Activated naive CD4-positive, alpha-beta T cell treated with anti-CD3 and anti-CD28 coated beads, Interleukin-2, amount 50 U/mL, for 24 hours (primary cell): ENCODE results near the gene PPP1R37.

Experiments
- H3K27ac Mint-ChIP-seq: one replicate; pipeline ENCODE4 v1.8.0; 2021; ENCODE audit warnings: mild to moderate bottlenecking, mixed read lengths
- H3K27me3 Mint-ChIP-seq: one replicate; pipeline ENCODE4 v1.8.0; 2021; ENCODE audit warnings: mixed read lengths
- H3K36me3 Mint-ChIP-seq: one replicate; pipeline ENCODE4 v1.8.0; 2021; ENCODE audit warnings: mixed read lengths
- H3K4me1 Mint-ChIP-seq: one replicate; pipeline ENCODE4 v1.8.0; 2021; ENCODE audit warnings: mixed read lengths
- H3K4me3 Mint-ChIP-seq: one replicate; pipeline ENCODE4 v1.8.0; 2021; ENCODE audit warnings: mild to moderate bottlenecking, mixed read lengths
- H3K9me3 Mint-ChIP-seq: one replicate; pipeline ENCODE4 v1.8.0; 2021; ENCODE audit warnings: mixed read lengths

Gene PPP1R37

DNA sequence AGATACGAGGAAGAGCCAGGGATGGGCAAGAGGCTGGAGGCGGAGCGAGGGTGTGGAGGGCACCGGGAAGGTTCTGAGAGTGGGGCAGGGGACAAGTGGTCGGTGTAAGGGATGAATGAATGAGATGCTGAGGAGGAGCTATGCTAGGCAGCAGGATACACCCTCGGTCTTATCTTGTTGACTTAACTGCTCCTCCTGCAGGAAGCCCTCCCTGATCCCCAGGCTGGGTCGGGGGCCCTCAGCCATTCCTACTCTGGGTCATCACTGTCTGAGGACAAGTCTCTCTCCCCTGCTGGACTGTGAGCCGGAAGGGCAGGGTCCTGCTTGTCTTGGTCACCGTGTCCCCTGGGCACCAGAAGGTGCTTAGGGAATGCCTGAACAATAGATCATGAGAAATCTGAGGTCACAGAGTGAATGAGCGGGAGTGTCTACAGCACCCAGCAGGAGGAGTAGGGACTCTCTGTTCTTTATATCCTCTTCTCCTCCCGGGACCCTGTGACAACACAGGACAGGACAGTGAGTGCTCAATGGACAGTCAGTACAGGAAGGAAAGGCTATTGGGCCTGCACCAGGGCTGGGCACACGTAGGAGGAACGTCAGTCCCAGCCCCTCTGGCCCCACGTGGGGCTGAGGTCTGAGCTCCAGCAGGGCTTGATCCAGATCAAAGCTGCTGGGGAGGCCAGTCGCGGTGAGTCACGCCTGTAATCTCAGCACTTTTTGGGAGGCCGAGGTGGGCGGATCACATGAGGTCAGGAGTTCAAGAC is 61.3 kb downstream of the PPP1R37 start:
- peaks cover 11% of the 10 kb centered on the region for H3K27me3 Mint-ChIP-seq
- H3K4me3 Mint-ChIP-seq, result peak overlapping the region; percentile 70
- peaks cover 2% of the 10 kb centered on the region for H3K36me3 Mint-ChIP-seq
- peak overlapping the region; percentile 23 for H3K27ac Mint-ChIP-seq
- no peaks in the 10 kb centered on the region for H3K9me3 Mint-ChIP-seq
- peaks cover 24% of the 10 kb centered on the region for H3K4me1 Mint-ChIP-seq

GRCh38 chr19:45156011-45156630 is 63.1 kb downstream of the PPP1R37 start:
- H3K4me1 Mint-ChIP-seq, result peaks cover 24% of the 10 kb centered on the region
- H3K27me3 Mint-ChIP-seq, result peaks cover 11% of the 10 kb centered on the region
- H3K27ac Mint-ChIP-seq, result no peak overlapping the region
- H3K9me3 Mint-ChIP-seq, result no peaks in the 10 kb centered on the region
- H3K36me3 Mint-ChIP-seq, result peaks cover 2% of the 10 kb centered on the region
- H3K4me3 Mint-ChIP-seq, result no peak overlapping the region

GRCh38 chr19:45156751-45157150 is 63.8 kb downstream of the PPP1R37 start:
- Mint-ChIP-seq H3K4me1 (peaks cover 18% of the 10 kb centered on the region), H3K27ac (no peak overlapping the region), H3K9me3 (no peaks in the 10 kb centered on the region), H3K27me3 (peaks cover 11% of the 10 kb centered on the region), H3K4me3 (no peak overlapping the region), H3K36me3 (peaks cover 2% of the 10 kb centered on the region)

DNA sequence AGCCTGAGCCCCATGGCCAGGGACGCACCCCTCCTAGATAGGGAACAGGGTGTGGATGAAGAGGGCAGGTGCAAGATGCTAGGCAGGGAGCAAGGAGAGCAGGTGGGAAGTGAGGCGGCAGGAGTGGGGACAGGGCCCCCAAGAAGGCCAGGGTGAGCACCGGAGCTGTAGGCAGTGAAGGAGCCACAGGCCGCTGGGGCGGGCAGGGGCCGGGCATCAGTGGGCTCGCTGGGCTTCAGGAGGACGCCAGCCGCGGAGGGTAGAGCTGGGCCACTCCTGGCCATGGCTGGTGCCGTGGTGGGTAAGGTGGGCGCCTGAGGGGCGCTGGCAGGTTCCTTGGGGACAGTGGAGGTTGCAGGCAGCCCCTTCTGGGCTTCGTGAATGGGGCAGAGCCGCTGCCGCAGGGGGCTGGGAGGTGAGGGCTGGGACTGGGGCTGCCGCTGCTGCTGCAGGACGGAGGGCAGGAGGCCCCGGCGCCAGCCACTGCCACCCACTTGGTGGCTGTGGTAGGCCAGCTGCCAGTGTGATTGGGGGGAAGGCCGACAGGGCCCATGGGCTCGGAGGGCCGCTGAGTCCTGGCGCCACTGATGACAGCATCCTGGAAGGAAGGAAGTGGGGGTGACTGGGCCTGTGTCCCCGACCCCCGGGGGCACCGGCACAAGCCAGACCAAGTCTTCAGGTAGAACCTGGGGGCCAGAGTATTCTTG is 65.7 kb downstream of the PPP1R37 start:
- no peak overlapping the region for H3K4me3 Mint-ChIP-seq
- peaks cover 8% of the 10 kb centered on the region for H3K27me3 Mint-ChIP-seq
- no peaks in the 10 kb centered on the region for H3K36me3 Mint-ChIP-seq
- no peak overlapping the region for H3K27ac Mint-ChIP-seq
- peaks cover 15% of the 10 kb centered on the region for H3K4me1 Mint-ChIP-seq
- H3K9me3 Mint-ChIP-seq, result no peaks in the 10 kb centered on the region

GRCh38 chr19:45159210-45159970 is 66.4 kb downstream of the PPP1R37 start:
- H3K36me3 Mint-ChIP-seq, result no peaks in the 10 kb centered on the region
- H3K27ac Mint-ChIP-seq, result no peak overlapping the region
- H3K9me3 Mint-ChIP-seq, result no peaks in the 10 kb centered on the region
- H3K27me3 Mint-ChIP-seq, result peaks cover 6% of the 10 kb centered on the region
- H3K4me1 Mint-ChIP-seq, result peaks cover 16% of the 10 kb centered on the region
- H3K4me3 Mint-ChIP-seq, result no peak overlapping the region

DNA sequence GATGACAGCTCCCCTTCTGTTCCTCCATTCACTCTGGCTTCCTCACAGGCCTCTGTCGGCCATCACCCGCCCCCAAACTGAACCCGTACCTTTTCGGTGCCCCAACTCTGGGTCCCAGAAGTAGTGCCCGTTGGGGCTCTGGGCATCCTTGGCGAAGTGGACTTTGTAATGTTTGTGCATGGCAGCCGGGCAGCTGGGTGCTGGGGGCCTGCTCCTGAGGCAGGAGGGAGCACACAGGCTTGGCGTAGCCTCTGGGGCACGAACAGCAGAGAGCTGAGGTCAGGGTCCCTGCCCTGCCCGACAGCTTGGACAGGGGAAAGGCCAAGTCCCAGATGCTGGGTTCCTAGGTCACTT is 67.0 kb downstream of the PPP1R37 start:
- Mint-ChIP-seq H3K36me3 (no peaks in the 10 kb centered on the region), H3K4me1 (peaks cover 20% of the 10 kb centered on the region), H3K9me3 (no peaks in the 10 kb centered on the region), H3K27ac (no peak overlapping the region), H3K4me3 (no peak overlapping the region), H3K27me3 (peaks cover 6% of the 10 kb centered on the region)

DNA sequence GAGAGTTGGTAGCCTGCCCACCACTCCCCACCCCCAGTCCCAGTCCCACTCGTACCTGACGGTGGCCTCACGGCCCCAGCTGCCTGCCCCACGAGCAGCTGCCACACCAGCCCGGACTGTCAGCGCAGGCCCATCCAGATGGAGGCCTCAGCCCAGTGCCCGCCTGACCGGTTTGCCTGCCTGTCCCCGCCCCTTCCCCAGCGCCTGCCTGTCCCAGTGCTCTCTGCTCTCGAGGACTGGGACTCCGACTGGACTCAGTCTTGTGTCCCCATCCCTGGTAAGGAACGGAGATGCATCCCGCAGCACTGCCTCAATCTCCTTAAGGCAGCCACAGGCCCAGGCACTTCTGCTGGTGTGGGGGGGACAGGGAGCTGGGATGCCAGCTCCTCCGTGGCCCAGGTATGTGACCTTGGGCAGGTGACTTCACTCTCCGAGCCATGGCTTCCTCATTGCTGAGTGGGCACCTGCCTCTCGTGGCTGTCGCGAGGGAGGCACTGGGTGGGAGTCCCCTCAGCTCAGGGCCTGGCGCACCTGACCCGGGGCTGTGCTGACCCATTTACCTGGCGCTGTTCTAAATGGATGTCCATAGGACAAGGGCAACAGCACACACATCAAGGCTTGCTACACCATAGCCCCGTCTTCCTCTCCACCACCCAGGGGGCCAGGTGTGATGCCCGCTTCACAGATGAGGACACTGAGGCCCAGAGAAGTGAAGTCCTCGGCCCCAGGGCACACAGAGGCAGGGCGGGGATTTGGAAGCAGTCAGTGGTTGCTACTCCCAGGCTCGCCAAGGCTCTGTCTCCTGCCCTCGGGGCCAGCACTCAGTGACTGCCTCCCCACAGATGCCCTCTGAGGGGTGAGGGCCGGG is 68.1 kb downstream of the PPP1R37 start, which contains the start of gene NKPD1:
Gene NKPD1, minus strand, starts transcription at position 113 of the 868 bp plus-strand sequence. CDS start 832 bp downstream, outside the sequence.
- H3K4me1 Mint-ChIP-seq, result peaks cover 25% of the 10 kb centered on the region
- no peaks in the 10 kb centered on the region for H3K36me3 Mint-ChIP-seq
- H3K4me3 Mint-ChIP-seq, result no peak within 1 kb of the TSS
- H3K27me3 Mint-ChIP-seq, result peaks cover 4% of the 10 kb centered on the region
- H3K9me3 Mint-ChIP-seq, result no peaks in the 10 kb centered on the region
- H3K27ac Mint-ChIP-seq, result no peak within 1 kb of the TSS

DNA sequence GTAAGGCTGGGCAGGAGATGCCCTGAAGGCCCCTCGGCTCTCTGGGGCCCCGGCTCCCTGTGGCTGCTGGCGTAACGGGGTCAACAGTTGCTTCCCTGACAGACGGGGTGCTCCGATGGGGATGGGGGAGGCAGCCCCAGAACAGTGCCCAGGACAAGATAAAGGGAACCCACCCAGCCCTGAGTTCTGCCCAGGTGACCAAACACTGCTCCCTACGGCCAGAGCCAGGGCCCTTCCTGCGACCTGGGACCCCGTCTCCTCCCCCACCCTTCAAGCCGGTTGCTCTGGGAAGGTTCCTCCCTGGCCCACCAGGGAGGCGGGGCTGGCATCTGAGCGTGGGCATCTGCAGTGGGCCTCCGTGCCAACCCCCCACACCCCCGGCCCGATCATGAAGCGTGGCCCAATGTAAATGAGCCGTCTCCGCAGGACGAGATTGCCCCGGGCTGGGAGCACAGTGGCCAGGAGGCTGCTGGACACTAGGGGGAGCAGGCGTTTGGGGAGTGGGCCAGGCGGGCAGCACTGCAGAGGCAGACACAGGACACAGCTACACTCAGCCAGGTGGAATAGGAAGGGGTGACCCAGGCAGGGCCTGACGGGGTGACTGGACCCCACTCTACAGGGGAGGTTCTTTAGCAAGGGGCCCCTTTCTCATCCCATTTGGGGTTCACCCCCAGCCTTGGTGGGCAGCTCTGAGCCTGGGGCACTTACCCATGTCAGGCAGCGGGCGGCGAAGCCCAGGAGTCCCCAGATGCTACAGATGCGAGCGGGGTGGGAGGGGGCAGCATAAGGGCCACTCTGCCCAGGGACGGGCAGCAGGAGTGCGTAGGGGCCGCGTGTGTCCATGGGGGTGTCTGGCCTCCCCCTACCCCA is 69.0 kb downstream of the PPP1R37 start:
- peaks cover 3% of the 10 kb centered on the region for H3K27me3 Mint-ChIP-seq
- no peak overlapping the region for H3K27ac Mint-ChIP-seq
- no peaks in the 10 kb centered on the region for H3K36me3 Mint-ChIP-seq
- H3K4me3 Mint-ChIP-seq, result no peak overlapping the region
- H3K9me3 Mint-ChIP-seq, result no peaks in the 10 kb centered on the region
- peaks cover 27% of the 10 kb centered on the region for H3K4me1 Mint-ChIP-seq

GRCh38 chr19:45162608-45163143 is 69.7 kb downstream of the PPP1R37 start:
- H3K27me3 Mint-ChIP-seq, result no peaks in the 10 kb centered on the region
- H3K4me3 Mint-ChIP-seq, result no peak overlapping the region
- no peaks in the 10 kb centered on the region for H3K9me3 Mint-ChIP-seq
- no peak overlapping the region for H3K27ac Mint-ChIP-seq
- H3K4me1 Mint-ChIP-seq, result peaks cover 31% of the 10 kb centered on the region
- no peaks in the 10 kb centered on the region for H3K36me3 Mint-ChIP-seq

DNA sequence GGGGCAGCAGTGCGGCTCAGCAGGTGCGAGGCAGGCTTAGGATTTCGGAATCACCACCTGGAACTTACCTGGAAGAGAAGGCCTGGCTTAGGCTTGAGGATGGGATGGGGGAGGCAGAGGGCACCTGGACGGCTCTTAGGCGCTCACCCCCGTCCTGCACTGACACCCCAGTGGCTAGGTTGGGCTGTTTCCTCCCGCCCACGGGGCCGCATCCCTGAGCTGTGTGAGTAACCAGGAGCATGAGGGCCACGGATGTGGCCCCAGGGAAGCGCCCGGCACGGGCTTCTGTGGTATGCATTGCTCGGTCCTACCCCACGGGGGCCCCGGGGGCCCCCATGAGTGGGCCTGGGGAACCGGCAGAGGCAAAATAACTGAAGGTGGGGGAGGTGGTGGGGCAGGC is 70.2 kb downstream of the PPP1R37 start:
- H3K27me3 Mint-ChIP-seq, result no peaks in the 10 kb centered on the region
- H3K9me3 Mint-ChIP-seq, result no peaks in the 10 kb centered on the region
- H3K4me1 Mint-ChIP-seq, result peaks cover 31% of the 10 kb centered on the region
- H3K4me3 Mint-ChIP-seq, result no peak overlapping the region
- H3K36me3 Mint-ChIP-seq, result no peaks in the 10 kb centered on the region
- H3K27ac Mint-ChIP-seq, result no peak overlapping the region

- peaks cover 33% of the 10 kb centered on the region for H3K4me1 Mint-ChIP-seq
- H3K9me3 Mint-ChIP-seq, result no peaks in the 10 kb centered on the region
- no peak overlapping the region for H3K4me3 Mint-ChIP-seq
- H3K36me3 Mint-ChIP-seq, result no peaks in the 10 kb centered on the region
- H3K27ac Mint-ChIP-seq, result no peak overlapping the region
- no peaks in the 10 kb centered on the region for H3K27me3 Mint-ChIP-seq
Measured at GRCh38 chr19:45163751-45164460, 70.9 kb downstream of the PPP1R37 start.

- Mint-ChIP-seq H3K27ac (no peak overlapping the region), H3K27me3 (no peaks in the 10 kb centered on the region), H3K36me3 (no peaks in the 10 kb centered on the region), H3K4me3 (no peak overlapping the region), H3K4me1 (peaks cover 35% of the 10 kb centered on the region), H3K9me3 (no peaks in the 10 kb centered on the region)
Measured at GRCh38 chr19:45164577-45165335, 71.8 kb downstream of the PPP1R37 start.
